Astrocyte of the cerebellum (primary cell): ENCODE results near the gene EEF1A2.
"Not testable (repeated sequence)": the region's sequence is repeated elsewhere in the genome, so short reads cannot be mapped to it uniquely, and the experiment has no call there.

ENCODE experiments used
- DNase-seq: peaks from one replicate; pipeline ENCODE4 v3.0.0-alpha.2; 2011; ENCODE audit warnings: low read depth
- H3K4me3 ChIP-seq: 2 replicates; pipeline ENCODE4 v1.5.1; 2011; ENCODE audit warnings: mild to moderate bottlenecking, low read depth, low read length, moderate library complexity
- in situ Hi-C: cut with HindIII; loops from 2 replicates; pipeline ENCODE4 v1.10.0; 2017; ENCODE audit warnings: low sequenced_read_pairs
- TF ChIP-seq, protein P1 (sequence below): IDR thresholded peaks from 2 replicates; pipeline ENCODE4 v1.5.1; 2012; ENCODE audit warnings: low read length, low read depth, moderate library complexity, mild to moderate bottlenecking; ENCODE audit errors: missing control alignments

Gene EEF1A2

DNA sequence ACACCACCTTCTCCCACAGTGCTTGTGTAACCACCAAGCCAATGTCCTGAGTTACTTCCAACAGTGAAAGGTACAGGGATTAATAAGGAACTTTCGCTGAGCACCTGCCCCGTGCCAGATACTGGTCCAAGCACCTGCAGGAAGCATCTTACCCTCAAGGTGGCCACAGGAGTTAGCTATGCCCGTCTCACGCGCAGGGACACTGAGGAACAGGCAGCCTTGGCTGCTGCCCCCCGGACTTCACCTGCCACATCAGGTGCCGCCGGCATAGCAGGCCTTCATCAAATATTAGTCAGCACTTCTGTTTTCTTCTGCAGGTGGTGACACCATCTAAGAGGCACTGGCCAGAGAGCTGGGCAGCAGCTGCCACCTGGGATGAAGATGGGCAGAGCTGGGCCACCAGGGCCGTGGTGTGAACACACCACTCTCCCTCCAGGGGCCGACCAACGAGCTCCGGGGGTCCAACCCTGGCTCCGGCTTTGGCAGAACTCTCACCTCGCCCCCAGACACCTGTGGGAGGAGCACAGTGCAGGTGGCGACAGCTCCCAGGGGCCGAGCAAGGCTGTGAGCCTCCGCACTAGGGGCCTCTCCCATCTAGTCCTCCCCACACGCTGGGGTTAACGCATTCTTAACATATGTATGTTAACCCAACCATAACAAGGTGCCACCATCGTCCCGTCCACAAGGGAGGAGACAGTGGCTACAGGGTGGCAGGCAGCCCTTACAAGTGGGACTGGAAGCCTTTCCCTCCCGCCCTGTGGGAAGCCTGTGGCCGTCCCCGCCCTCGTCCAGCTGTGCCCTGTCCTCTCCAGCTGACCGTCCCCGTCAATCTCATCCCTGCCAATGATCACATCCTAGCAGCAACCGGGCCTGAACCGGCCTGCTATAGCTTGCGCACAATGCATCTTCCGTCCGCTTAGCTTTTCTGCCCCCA lies 18.8 kb upstream of the EEF1A2 start:
- TF ChIP-seq, protein P1, sequence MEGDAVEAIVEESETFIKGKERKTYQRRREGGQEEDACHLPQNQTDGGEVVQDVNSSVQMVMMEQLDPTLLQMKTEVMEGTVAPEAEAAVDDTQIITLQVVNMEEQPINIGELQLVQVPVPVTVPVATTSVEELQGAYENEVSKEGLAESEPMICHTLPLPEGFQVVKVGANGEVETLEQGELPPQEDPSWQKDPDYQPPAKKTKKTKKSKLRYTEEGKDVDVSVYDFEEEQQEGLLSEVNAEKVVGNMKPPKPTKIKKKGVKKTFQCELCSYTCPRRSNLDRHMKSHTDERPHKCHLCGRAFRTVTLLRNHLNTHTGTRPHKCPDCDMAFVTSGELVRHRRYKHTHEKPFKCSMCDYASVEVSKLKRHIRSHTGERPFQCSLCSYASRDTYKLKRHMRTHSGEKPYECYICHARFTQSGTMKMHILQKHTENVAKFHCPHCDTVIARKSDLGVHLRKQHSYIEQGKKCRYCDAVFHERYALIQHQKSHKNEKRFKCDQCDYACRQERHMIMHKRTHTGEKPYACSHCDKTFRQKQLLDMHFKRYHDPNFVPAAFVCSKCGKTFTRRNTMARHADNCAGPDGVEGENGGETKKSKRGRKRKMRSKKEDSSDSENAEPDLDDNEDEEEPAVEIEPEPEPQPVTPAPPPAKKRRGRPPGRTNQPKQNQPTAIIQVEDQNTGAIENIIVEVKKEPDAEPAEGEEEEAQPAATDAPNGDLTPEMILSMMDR = no peak
- in situ Hi-C loops = no loop called here
- H3K4me3 ChIP-seq = no peak overlapping the region
- no peak for DNase-seq

DNA sequence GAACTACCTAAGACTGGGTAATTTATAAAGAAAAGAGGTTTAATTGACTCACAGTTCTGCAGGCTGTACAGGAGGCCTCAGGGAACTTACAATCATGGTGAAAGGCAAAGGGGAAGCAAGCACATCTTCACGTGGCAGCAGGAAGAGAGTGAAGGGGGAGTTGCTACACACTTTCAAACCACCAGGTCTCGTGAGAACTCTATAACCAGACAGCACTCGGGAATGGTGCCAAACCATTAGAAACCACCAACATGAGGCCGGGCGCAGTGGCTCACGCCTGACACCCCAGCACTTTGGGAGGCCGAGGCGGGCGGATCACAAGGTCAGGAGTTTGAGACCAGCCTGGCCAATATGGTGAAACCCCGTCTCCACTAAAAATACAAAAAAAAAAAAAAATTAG lies 15.6 kb upstream of the EEF1A2 start:
- in situ Hi-C loops, H3K4me3 ChIP-seq, DNase-seq: not testable (repeated sequence)

DNA sequence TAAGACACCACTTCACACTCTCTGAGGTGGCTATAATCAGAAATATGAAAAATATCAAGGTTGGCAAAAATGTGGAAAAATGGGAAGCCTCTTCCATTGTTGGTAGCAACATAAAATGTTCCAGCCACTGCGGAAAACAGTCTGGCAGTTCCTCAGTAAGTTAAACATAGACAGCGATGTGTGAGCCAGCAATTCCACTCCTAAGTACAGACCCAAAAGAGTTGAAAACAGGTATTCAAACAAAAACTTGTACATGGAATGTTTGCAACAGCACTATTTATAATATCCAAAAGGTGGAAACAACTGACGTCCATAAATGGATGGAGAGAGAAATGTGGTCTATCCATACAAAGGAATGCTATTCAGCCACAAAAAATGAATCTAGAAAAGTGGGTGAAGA lies 14.3 kb upstream of the EEF1A2 start:
- no peak for DNase-seq
- in situ Hi-C loops = no loop called here
- TF ChIP-seq, protein P1 = no peak
- no peak overlapping the region for H3K4me3 ChIP-seq

DNA sequence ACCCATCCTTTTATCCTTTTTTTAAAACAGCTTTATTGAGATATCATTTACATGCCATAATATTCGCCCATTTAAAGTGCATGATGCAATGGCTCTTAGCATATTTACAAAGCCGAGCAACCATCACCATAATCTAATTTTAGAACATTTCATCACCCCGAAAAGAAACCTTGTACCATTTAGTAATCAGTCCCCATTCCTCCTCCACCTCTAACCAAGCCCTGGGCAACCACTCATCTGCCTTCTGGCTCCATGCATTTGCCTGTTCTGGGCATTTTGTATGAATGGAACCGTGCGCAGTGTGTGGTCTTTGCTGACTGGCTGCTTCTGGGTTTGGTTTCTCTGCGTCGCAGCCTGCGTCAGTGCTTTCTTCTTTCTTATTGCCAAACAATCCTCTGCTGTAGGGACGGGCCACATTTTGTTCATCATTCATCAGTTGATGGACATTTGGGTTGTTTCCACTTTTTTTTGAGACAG lies 10.2 kb upstream of the EEF1A2 start:
- DNase-seq = no peak
- in situ Hi-C loops = no loop called here
- no peak overlapping the region for H3K4me3 ChIP-seq
- TF ChIP-seq, protein P1 = no peak

DNA sequence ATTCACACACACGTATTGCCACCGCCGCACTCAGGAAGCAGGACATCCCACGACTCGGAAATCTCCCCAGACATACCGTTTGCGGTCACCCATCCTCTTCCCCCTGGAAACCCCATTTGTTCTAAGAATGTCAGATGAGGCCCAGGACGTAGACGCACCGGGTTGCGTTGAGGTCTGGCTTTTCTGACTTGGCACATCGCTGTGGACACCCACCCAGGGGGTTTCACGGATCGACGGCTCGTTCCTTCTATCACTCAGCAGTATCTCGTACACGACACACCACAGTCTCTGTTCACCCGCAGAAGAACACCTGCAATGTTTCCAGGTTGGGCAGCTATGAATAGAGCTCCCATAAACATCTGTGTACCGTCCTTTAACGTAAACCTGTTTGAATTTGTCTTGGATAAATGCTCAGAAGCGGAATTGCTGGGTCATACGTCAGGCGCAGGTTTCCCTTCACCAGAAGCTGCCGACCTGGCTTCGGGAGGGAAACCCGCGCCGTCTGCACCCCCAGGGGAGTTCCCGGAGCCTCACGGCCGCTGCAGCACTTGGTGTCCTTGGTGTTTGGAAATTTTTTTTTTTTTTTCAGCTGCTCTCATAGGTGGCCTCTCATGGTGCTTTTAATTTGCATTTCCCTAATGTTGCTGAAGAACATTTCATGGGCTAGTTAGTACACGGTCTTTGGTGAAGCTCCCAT lies 9.3 kb upstream of the EEF1A2 start:
- H3K4me3 ChIP-seq = no peak overlapping the region
- no peak for DNase-seq
- TF ChIP-seq, protein P1 = no peak
- in situ Hi-C loops = no loop called here

DNA sequence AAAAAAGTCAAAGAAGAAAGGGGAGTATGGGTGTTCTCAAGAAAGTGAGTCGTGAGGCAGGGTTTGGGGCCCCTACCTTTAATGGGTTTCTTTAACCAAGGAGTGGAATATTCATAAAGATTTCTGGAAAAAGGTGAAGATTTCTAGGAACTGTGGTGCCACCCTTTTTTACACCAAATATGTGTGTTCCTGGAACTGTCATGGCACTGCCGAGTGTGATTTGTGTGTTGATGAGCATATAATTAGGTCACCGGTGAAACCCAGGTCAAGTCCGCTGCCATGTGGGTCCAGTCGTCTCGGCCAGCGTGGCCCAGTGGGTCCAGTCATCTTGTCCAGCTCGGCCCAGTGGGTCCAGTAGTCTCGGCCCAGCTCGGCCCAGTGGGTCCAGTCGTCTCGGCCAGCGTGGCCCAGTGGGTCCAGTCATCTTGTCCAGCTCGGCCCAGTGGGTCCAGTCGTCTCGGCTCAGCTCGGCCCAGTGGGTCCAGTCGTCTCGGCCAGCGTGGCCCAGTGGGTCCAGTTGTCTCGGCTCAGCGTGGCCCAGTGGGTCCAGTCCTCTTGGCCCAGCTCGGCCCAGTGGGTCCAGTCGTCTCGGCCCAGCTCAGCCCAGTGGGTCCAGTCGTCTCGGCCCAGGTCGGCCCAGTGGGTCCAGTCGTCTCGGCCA lies 8.3 kb upstream of the EEF1A2 start:
- in situ Hi-C loops = no loop called here
- TF ChIP-seq, protein P1 = no peak

DNA sequence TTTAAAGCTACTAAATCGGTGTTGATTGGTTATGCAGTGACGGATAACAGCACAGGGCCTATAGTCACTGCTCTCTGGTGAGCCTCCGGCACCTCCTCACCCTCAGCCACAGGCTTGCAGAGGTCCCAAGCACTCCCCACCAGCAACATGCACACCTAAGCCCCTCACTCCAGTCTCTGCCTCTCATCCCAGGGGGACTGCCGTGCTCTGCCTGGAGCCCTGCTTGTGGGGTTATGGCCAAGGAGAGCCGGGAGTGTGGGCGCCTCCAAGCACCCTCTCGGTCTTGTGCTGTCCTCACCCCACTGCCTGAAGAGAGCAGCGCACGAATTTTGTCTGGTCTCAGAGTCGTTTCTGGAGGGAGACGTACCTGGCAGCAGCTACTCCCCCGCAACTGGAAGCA lies 6.8 kb upstream of the EEF1A2 start:
- TF ChIP-seq, protein P1 = no peak
- H3K4me3 ChIP-seq = no peak overlapping the region
- in situ Hi-C loops = no loop called here
- DNase-seq = no peak

More for the DNA sequence above, 8.3 kb upstream of the EEF1A2 start:
- DNase-seq = no peak
- H3K4me3 ChIP-seq = no peak overlapping the region
